ENCODE results near the gene SCG3.
"Not testable (repeated sequence)": the region's sequence is repeated elsewhere in the genome, so short reads cannot be mapped to it uniquely, and the experiment has no call there.

Gene SCG3

GRCh38 chr15:51681303-51681963 is at the start of gene SCG3:
TSS of gene SCG3 (plus strand) at chr15:51681503. CDS start at chr15:51681756, 253 bp downstream.
- DNase-seq, result peak; percentile 53 to 59

- no peak for DNase-seq
Measured at GRCh38 chr15:51634591-51635198, 46.6 kb upstream of the SCG3 start.

DNA sequence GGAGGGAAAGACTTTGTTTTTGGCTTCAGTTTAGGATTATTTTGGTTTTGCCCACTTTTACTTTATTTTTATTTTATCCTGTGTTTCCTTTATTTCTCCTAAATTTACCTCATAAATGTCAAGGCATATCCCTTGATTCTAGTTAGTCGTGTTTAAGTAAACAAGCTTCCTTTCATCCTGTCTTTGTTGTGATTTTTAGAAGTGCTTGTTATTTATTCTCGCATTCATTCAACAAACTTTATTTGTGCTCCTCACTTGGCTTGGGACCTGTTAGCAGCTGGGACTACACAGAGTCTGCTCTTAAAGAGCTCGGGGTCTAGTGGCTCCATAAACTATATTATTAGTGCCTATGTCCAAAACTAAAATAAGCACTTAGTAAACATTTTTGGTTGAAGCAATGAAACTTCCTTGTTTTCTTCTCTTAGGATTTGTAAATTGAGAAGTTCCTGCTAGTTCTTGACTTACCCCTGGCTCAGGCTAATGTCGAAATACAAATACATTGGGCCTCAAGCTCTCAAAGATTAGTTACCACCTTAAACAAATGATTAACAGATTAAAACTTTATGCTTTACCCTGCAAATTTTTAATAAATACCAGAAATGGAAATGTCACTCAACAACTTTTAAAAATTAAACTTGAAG is 39.7 kb upstream of the SCG3 start:
- DNase-seq, result no peak

DNA sequence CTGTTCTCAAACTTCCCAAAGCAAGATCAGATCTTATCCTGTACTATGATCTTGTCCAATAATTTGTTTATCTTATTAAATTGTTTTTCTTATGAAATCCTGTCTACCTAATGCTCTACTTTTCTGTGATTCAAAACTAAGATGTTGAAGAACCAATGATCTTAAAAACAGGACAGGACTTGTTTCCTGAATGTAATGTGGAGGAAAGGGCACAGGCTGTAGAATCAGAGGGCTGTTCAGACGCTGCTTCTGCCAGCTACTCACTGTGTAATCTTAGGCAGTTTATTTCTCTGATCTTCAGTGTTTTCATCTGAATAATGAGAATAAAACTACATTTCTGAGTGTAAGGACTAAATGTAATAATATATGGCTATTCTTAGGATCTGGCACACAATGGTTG is 38.6 kb upstream of the SCG3 start:
- no peak for DNase-seq

- DNase-seq, result no peak
Measured at GRCh38 chr15:51647128-51647562, 34.2 kb upstream of the SCG3 start.

- not testable (repeated sequence) for DNase-seq
Measured at GRCh38 chr15:51648101-51648500, 33.2 kb upstream of the SCG3 start.

GRCh38 chr15:51648643-51649042 is 32.7 kb upstream of the SCG3 start:
- DNase-seq, result not testable (repeated sequence)

DNA sequence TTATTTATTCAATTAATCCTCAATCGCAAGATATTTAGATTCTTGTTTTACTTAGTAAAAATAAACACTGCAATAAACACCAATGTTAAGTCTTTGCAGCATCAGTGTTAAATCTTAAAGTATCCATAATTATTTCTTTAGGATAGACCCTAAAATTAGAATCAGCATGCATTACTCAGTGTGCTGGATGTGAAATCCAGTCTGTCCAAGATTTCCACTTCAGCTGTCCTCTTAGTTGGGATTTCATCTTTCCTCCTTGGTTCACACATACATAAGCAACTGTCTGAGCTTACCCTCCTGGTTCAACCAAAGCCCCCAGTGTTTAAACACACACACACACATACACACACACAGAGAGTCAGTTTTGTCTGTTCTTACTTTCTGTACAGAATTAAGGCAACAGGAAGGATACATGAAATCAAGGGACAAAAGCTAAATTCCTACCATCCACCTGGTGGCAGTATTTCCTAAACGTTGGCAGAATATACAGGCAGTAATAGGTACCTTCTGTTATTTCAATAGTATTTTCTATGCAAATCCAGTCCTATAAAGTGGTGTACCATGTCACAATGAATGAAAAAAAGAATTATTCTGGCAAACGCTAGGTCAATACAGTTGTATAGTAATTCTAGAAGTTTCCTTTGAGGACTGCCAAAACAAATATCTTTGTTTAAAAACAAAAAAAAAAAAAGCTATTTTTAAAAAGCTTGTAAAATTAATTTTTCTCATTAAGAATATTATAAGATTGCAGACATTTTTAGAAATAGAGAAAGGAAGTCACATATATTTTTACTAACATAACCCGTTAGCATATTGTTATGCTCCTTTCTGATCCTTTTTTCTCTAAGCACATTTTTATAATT is 31.4 kb upstream of the SCG3 start:
- peak; percentile 1 to 31 for DNase-seq

DNA sequence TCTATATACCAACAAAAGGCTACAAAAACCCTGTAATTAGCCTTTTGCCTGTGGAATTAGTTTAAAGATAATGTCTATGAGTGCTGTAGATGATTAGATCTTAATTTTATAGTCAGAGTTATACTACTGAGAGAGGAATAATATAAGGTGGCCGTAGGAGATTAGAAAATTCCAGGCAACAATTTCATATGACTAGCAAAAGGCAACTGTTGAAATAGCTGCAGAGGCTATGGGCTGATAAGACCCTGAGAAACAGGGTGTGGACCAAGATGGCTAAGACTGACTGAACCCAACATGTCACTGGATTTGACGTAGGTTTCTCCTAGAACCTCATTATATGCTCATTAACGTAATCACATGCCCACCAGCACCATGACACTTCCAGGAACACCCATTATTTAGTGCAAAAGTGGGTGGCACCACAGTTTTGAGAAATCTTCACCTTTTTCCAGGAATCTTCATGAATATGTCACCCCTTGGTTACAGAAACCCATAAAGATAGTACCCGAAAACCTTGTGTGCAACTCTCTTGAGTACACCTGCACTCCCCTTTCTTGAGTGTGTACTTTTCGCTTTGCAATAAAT is 29.1 kb upstream of the SCG3 start:
- DNase-seq, result no peak

DNA sequence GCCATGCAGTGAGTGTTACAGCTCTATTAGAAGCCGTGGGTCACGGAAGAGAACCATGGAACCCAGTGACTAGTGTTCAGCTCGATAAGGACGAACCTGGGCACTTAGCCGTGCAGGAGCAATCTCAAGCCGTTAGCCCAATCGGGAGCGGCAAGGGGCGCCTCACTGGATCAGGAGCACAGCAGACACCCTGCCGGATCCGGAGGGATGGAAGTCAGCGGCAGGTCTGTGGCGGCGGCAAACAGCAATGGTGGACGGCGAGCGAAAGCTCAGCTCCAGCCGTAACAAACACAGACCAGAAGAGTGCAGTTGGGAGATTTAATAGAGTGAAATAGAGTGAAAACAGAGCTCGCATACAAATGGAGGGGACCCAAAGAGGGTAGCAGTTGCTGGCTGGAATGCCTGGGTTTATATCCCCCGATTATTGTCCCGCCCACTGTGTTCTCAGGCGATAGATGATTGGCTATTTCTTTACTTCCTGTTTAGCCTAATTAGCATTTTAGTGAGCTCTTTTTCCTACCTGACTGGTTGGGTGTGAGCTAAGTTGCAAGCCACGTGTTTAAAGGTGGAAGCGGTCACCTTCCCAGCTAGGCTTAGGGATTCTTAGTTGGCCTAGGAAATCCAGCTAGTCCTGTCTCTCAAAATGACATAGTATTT is 25.8 kb upstream of the SCG3 start:
- not testable (repeated sequence) for DNase-seq

DNA sequence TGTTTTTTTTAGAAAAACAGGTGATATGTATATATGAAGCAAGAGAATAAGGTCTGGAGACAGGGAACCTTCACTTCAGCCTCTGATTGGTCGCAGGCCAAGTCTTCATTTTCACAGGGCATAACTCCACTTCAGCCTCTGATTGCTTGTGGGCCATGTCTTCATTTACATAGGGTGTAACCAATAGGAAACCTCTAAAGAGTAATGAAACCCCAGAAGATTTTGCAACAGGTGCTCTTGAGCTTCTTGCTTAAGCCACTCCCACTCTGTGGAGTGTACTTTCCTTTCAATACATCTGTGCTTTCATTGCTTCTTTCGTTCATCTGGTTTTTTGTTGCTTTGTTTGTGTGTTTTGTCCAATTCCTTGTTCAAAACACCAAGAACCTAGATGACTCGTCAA is 22.6 kb upstream of the SCG3 start:
- DNase-seq, result no peak

- no peak for DNase-seq
Measured at GRCh38 chr15:51661072-51661471, 20.2 kb upstream of the SCG3 start.

- DNase-seq, result no peak
Measured at GRCh38 chr15:51667478-51667877, 13.8 kb upstream of the SCG3 start.

- DNase-seq, result no peak
Measured at GRCh38 chr15:51668446-51668845, 12.9 kb upstream of the SCG3 start.

DNA sequence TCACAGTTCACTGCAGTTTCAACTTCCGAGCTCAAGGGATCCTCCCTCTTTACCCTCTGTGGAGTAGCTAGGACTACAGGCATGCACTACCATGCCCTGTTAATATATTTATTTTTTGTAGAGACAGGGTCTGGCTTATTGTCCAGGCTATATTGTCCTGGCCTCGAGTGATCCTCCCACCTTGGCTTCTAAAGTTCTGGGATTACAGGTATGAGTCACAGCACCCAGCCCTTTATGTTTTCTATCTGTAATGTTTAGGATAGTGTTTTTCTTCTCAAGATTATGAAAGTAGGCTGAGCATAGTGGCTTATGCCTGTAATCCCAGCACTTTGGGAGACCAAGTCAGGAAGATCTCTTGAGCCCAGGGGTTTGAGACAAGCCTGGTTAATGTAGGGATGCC is 11.9 kb upstream of the SCG3 start:
- DNase-seq, result no peak

- DNase-seq, result no peak
Measured at GRCh38 chr15:51672155-51672687, 9.1 kb upstream of the SCG3 start.

DNA sequence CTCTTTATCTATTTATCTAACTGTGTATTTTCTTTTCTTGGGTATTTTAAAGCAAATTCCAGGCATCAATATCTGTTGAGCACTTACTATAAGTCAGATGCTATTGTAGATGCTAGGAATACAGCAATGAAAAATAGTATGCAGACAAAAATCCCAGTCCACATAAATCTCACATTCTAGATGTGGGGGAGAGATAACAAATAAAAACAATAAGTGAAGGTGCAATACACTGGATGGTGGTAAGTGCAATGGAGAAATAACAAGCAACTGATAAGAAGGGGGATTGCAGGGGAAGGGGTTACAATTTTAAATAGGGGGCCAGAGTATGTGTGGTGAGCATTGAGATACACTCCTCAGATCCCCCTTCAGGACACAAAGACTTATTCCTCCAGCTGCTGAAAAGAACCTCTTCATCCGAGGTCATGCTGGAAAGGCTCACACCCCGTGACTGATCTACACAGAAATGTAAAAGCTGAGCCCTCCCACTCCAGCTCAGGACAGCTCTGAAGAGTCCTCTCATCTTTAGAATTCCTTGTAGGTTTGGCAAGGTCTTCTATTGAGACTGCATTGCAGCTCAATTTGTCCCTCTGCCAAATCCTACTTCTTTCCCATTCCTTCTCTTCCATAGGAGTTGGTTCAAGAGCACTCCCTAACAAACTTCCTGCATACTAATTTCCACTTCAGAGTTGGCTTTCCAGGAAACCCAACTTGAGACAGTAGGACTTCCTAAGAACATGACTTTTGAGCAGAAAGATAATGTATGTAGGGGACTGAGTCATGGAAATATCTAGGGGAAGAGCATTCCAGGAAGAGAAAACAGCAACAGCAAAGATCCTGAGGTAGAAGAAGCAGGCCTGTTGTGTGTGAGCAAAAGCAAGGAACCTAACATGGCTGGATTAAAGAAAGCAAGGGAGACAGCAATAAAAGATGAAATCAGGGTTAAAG is 8.1 kb upstream of the SCG3 start:
- no peak for DNase-seq

GRCh38 chr15:51675234-51675633 is 6.1 kb upstream of the SCG3 start:
- DNase-seq, result no peak

GRCh38 chr15:51677021-51677420 is 4.3 kb upstream of the SCG3 start:
- DNase-seq, result no peak

DNA sequence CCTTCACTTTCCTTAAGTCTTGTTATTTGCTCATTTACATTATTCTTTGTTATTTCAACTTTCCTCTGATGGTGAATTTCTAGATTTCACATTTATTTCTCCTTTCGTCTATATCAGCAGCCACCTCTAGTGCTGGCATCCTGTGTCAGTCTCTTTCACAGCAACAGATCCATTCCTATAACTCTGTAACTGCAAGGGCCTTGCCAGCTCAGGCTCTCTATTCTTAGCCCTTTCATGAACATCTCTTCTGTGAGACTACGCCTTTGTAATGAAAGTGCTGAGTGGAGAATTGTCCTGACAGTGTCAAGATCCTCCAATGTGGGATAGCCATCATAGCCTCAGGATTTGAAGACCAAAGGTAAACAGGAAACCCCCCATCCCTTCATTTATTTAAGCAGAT is 3.9 kb upstream of the SCG3 start:
- no peak for DNase-seq

DNA sequence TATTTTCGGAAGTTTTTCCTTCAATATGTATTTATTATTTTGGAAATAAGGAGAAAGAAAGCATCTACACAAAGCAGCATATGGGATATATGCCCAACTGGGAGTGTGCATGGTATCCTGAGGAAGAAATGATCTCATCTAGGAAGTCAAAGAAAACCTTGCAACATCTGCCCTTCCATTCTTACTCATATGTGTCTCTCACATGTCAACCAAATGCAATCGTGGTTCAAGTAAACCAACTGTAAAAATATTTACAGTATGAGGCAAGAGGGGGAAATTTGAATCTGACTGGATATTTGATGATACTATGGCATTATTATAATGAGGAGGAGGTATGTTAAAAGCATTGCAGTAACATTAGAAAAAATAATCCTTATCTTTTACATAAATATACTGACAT is 3.2 kb upstream of the SCG3 start:
- DNase-seq, result peak in 1 of 2 experiments; percentile 1

Measured in NCI-H1930 (cell line).